GM23338 (cell line): ENCODE measurements around the gene MEIOC.

Source experiments
- CREB1 ChIP-seq: fragments of 250-450 bp; sonication (Bioruptor Pico); IDR thresholded peaks from 2 replicates; pipeline ENCODE4 v1.5.0; 2020; ENCODE audit warnings: low read depth, mild to moderate bottlenecking, moderate library complexity
- CTCF ChIP-seq, 2 experiments: fragments of 200-600 bp in 1 of 2; sonication (generic) in 1 of 2; conservative IDR thresholded peaks; 2 replicates each; pipeline versions ENCODE4 v1.5.1 to v1.6.1; 2016 to 2017; ENCODE audit warnings: antibody characterized with exemption in 2 of 2, low read depth in 2 of 2, mild to moderate bottlenecking in 2 of 2, moderate library complexity in 1 of 2
- ETS1 ChIP-seq: IDR thresholded peaks from 2 replicates; pipeline ENCODE4 v1.6.1; 2016; ENCODE audit warnings: antibody characterized with exemption
- EZH2 ChIP-seq: fragments of 200-600 bp; sonication (generic); IDR thresholded peaks from one replicate; pipeline ENCODE4 v1.8.0; 2017; ENCODE audit warnings: antibody characterized with exemption, mild to moderate bottlenecking, low read depth; ENCODE audit not compliant: unreplicated experiment
- EZH2phosphoT487 ChIP-seq: fragments of 200-600 bp; sonication (generic); IDR thresholded peaks from one replicate; pipeline ENCODE4 v1.8.1; 2018; ENCODE audit warnings: antibody characterized with exemption; ENCODE audit not compliant: unreplicated experiment
- JUNB ChIP-seq: IDR thresholded peaks from one replicate; pipeline ENCODE4 v1.6.1; 2016; ENCODE audit warnings: antibody characterized with exemption; ENCODE audit not compliant: unreplicated experiment
- NANOG ChIP-seq: IDR thresholded peaks from 2 replicates; pipeline ENCODE4 v1.6.1; 2016; ENCODE audit warnings: antibody characterized with exemption, borderline replicate concordance
- POLR2AphosphoS5 ChIP-seq: IDR thresholded peaks from 2 replicates; pipeline ENCODE4 v1.6.1; 2016; ENCODE audit warnings: antibody characterized with exemption, low read depth
- REST ChIP-seq: IDR thresholded peaks from one replicate; pipeline ENCODE4 v1.6.1; 2018; ENCODE audit warnings: antibody characterized with exemption; ENCODE audit not compliant: unreplicated experiment
- ZNF114 ChIP-seq: fragments of 250-450 bp; sonication (Bioruptor Pico); IDR thresholded peaks from 2 replicates; pipeline ENCODE4 v1.5.0; 2020; ENCODE audit warnings: mild to moderate bottlenecking, moderate library complexity
- ZNF331 ChIP-seq: fragments of 250-450 bp; sonication (Bioruptor Pico); IDR thresholded peaks from 2 replicates; pipeline ENCODE4 v1.5.0; 2020; ENCODE audit warnings: low read depth, mild to moderate bottlenecking, moderate library complexity

GRCh38 chr17:44663095-44663494 lies 6.8 kb downstream of the MEIOC start:
- TF ChIP-seq CTCF (conservative IDR thresholded peaks at IDR 0.05; ENCODE audit: low read depth in 2 of 2), result no peak
- TF ChIP-seq EZH2, result no peak
- no peak for TF ChIP-seq REST
- no peak for TF ChIP-seq POLR2AphosphoS5
- TF ChIP-seq ETS1, result no peak
- no peak for TF ChIP-seq EZH2phosphoT487
- no peak for TF ChIP-seq CREB1
- TF ChIP-seq ZNF331 (CRISPR knock-in tag), result no peak
- no peak for TF ChIP-seq JUNB
- no peak for TF ChIP-seq ZNF114 (CRISPR knock-in tag)
- no peak for TF ChIP-seq NANOG
